Fibroblast of the conjunctiva (primary cell): Measurements from ENCODE around the gene DYNC1I1.

Experiments used
- DNase-seq: peaks from one replicate; pipeline ENCODE4 v3.0.0-alpha.2; 2010; ENCODE audit warnings: low read depth

The DYNC1I1 gene

DNA sequence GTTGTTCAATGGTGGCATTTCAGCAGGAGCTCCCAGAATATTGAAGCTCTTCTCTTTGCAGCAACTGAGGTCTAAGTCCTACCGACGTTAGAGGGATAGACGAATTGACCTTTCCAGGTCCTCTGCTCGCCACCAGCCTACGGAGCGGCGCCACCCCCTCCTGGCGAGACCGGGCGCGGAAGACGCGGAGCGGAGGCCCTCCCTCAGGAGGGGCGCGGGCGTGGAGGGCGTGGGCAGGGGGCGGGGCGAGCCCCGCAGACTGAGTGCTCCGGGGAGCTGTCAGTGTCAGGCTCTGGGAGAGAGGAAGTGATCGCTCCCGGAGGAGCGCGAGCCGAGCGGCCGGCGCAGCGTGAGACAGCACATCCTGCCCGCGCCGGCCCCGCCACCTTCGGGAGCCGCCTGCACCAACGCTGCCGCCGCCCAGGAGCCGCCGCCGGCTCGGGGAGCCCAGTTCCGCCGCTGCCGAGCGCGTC is at the start of gene DYNC1I1:
Gene DYNC1I1, plus strand, starts transcription at position 257 of the 473 bp plus-strand sequence. CDS start 32,176 bp downstream, outside the sequence.
- DNase-seq, result no peak

DNA sequence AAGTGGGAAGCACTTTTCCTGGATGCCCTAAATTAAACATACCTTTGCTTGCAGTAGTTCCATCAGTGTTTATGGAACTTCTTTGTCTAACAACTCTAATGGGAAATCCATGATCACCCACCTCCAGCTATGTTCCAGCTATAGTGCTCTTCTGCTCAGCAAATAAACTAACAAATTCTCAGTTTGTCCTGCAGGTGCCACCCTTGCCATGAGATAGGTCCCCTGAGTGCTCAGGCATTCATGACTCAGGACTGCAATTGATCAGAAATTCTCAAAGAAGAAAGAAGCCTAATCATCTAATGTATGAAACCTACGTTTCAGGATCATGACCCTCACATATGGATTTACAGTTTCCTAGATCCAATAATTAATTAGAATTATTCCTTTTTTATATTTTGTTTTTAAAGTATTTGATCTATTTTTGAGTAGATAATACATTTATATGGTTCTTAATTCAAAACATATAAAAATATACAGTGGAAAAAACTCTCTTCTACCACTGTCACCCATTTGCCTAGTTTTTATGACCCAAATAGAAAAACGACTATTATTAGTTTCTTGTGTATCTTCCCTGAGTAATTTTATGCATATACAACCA is 48.7 kb upstream of the DYNC1I1 start:
- DNase-seq, result no peak

DNA sequence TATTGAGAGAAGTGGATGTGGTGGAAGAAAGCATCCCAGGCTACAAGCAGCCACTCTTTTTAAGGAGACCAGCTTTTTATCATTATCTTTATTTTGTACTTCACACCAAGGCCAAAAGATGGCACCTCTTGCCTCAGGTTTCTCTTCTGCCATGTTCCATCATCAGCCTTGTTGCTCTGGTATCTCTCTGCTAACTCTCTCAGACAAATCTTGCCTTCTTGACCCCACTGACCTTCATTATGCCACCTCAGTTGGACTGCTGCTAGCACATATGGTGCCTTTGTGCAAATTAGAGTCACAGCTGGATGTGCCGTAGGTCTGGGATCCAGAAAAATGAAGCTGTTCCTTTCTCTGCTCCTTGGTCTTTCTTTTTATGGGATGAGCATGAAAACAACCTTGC is 47.1 kb upstream of the DYNC1I1 start:
- DNase-seq, result no peak

DNA sequence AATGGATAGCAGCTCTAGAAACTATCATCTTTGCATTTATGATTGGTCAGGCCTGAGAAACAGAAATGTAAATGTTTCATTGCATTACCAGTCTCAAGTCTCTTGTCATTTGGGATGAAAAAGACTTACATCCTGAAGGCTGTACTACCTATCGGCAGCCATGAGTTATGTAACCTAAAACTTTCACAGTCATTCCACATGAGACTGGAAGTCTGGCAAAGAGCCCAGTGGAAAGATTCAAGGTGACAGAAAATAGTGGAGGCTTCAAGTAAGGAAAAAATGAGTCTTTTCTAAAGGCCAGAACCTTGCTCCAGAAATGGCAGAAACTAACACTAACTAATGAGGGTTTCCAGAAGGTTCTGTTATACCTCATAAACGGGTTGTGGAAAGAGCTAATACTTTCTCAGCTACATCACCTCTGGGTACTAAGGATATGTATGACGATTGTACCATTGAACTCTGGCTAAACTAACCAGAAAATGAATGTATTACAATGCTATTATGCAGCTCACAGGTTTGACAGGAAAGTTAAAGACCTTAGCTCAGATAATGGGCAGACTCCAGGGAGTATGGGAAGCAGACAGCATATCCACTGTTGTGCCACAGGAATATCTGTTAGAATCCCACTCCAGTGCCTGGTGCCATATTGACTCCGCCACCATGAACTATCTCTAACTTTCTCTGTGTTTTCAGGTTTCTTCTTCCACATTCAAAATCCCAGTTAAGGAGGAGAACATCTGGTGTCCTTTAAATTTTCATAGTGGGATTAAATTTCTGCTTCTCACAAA is 41.7 kb upstream of the DYNC1I1 start:
- no peak for DNase-seq

DNA sequence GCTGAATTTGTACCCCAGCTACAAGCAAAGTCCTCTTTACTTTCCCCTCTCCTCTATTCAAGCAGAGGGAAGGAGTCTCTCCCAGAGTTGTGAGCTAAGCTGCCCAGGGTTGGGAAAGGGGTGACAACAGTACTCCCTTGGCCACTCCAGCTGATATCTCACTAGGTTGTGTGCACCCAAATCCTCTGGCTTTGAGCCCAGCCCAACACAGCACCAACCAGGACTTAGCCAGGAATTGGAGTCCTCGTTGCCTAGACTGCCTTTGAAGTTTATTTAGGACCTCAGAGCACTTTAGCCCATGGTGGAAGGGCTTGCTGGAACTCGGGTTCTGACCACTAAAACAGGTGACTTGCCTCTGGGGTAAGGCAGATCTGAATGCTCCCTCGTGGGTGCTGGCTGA is 35.7 kb upstream of the DYNC1I1 start:
- no peak for DNase-seq

DNA sequence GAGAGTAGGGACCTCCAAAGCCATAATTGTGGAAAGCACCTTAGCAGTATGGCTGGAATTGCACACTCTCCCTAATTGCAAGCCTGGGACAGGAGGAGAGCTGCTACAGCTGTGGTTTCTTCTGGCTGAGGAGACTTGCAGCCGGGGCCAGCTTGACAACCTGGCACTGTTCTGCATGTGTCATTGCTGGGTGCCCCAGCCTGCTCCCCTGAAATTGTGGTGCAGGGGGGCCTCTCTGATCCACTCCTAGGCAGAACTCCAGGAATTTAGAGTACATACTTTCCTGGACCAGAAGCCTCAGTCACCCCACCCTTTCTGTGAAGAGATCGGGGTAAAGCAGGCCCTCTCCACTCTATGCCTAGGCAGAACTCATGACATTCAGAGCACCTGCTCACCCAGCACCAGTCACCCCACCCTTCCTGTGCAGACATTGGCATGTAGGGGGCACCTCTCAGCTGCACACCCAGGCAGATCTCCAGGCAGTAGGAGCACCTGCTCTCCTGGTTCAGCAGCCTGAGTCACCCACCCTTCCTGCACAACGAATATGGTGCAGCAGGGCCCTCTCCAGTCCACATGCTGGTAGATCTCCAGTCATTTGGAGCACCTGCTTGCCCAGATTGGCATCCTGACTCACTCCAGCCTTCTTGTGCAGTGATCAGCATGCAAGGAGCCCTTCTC is 34.4 kb upstream of the DYNC1I1 start:
- no peak for DNase-seq

DNA sequence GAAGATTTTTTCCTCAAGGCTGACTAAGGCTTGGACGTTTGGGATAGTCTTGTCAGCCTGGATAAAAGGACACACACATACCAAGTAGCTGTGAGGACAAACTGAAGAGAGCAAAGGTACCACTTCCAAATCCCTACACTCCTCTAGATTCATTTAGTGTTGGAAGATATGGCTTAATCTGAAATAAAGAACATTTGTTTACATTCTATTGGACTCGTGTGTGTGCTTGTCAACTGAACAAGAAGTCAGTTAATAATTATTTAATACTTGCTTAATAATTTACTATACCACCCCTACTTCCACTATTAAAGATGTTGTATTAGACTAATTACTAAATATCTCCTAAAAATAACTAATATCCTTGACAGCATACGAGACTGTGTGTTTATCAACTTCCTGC is 23.3 kb upstream of the DYNC1I1 start:
- no peak for DNase-seq

DNA sequence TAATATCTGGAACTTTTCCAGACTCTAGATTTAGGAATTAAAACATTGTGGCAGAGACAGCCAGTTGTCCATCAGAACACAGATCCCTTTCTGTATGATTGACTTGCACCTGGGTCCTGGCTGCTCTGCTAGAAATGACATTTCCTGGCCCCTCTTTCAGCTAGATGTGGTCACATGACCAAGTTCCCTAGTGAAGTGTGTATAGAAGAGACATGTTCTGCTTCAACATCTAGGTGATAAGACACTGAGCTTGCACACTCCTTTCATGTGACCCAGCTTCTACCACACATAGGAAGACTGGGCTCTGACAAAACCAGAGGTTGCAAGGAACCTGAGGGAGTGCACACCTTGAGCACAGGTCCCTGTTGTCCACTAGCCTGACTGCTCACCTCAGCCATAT is 22.8 kb upstream of the DYNC1I1 start:
- no peak for DNase-seq

DNA sequence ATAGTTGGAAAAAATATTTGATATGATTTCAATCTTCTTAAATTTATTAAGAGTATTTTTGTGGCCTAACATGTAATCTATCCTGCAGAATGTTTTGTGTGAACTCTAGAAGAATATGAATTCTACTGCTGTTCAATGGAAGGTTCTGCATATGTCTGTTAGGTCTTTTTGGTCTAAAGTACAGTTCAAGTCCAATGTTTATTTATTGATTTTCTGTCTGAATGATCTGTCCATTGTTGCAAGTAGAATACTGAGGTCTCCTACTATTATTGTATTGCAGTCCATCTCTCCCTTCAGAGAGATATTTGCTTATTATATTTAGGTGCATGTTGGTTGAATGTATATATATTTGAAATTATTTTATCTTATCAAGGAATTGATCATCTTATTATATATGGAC is 18.9 kb upstream of the DYNC1I1 start:
- no peak for DNase-seq

DNA sequence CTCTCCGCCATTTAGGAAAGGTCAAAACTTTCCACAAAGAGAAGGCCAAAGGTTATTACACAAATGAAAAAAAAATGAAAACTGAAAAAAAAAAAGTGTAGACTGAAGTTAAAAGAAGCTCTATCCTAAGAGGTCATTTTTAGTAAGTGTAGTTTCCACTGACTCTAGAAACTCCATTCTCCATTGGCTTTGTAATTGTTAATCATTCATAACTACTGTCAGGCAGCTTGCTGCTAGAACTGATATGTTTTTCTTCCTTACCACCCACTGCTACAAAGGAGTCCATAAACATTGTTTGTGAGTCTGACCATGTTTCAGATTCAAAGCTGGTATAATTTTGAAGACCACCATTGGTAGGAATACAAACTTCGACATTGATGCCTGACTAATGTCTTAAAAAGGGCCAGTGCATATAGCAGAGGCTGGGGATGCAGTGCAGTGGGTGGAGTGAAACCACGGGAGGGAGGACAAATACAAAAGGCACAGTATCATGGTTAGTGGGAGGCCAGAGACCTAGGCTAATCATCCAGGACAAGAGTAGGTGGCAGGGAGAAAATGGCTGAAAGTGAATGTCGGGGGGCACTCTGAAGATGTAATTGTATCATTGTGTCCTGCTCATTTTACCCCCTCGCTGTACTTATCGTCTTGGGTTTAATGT is 16.9 kb upstream of the DYNC1I1 start:
- DNase-seq, result no peak

DNA sequence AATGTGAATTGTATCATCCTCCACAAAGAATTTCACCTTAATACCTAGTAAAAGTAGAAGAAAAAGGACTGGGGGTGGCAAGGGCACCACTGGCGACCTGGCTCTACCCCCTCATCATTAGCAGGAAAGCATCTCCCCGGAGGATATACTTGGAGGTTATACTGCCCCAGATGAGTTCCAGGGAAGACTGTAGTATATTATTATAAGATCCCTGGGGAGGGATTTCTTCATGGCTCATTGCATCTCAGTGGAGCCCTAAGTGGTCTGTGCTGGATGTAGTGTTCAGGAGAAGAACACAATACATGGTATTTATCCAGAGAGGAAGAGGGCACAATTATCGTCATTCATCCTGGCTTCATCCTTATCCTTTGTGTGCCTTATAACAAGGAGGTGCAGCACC is 14.2 kb upstream of the DYNC1I1 start:
- no peak for DNase-seq

DNA sequence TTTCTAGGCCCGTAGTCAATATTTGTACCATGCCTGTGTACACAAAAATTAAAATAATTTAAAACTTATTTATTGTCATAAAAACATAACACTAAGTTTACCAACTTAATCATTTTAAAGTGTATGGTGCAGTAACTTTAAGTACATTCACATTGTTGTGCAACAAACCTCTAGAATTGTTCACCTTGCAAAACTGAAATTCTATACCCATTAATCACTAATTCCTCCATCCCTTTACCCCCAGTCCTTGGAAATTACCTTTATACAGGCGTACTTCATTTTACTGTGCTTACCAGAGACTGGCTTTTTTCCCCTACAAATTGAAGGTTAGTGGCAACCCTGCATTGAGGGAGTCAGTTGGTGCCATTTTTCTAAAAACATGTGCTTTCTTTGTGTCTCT is 6.3 kb upstream of the DYNC1I1 start:
- DNase-seq, result no peak

DNA sequence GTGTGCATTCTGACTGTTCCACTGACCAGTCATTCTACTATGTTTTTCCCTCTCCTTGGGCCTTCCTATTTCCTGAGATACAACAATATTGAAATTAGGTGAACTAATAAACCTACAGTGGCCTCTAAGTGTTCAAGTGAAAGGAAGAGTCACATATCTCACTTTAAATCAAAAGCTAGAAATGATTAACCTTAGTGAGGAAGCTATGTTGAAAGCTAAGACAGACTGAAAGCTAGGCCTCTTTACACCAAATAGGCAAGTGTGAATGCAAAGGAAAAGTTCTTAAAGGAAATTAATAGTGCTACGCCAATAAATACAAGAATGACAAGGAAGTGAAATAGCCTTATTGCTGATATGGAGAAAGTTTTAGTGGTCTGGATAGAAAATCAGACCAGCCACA is 5.7 kb upstream of the DYNC1I1 start:
- DNase-seq, result no peak

DNA sequence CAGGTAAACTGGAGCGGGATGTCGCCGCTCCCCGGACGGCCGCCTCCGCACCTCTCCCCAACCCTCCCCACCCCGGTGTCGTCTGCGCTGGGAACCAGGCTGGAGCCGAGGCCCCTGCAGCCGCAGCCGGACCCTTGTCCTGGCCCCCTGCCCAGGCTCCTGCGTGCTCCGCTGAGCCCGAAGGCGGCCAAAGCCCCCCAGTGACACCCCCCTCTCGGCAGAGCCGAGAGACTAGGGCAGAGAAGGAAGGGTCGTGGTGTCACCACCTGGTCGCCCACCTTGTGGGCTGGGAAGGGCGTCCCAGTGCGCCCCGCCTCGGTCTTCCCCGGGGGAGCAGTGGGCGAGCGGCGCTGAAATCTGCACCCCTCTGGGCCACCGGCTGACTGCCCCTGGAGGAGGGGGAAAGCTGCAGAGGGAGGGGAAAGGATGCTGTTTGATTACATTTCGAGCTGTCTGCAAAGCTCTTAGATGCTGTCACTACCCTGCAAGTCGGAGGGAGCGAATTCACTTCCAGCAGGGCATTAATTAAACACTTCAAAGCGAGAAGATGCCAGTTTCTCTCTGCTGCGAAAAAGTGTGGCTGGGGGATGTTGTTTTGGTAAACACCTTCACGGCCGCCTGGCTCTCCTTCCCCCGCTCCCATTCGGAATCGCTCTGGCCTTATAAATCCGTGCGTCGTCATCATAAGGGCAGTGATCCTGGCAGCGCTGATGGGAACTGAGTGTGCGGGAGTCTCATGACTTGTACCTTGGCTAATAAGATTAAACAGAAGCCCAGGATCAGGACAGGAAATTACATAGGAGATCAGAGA is 622 bp downstream of the DYNC1I1 start:
- DNase-seq, result no peak

DNA sequence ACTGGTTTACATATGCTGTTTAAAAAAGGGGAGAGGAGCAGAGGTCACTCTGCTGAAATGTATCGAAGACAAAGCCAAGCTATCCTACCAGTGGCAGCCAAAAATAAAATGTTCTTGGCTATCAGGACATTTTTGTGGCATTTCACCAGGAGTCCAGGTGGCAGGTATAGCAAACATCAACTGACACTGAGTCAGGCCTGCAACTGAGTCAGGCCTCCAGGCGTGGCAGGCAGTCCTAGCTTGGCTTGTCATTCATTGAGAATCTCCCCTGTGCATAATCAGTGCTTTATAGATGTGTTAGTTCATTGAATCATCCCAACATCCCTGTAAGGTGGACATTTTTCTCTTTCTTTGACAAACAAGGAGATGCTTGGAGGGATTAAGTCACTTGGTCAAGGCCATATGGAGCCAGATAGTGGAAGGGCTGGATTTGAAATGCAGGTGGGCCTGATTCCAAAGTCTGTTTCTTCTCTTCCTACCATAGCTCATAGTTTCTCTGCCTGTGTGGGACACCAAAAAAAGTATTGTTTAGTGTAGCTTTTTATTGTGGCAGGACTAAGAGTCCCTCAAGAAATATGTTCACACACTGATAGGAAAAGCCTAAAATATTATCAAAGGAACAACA is 4.3 kb downstream of the DYNC1I1 start:
- DNase-seq, result no peak

DNA sequence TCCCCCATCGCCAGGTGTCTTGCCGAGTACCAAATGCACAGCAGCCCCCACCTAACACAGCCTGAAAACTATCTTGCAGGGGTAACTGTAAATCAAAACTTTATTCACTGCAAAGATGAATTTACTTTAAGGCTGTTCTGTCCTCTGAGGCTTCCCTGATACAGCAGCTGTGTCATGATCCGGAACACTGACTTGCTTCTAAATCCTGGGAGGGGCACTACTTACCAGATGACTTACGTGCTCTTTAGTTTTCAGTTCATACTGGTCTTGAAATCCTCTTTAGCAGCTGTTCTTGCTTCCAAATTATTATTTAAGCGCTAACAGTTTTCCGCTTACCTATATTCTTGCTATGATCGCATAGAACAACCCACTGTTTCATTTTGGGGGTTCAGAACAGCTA is 4.9 kb downstream of the DYNC1I1 start:
- no peak for DNase-seq

DNA sequence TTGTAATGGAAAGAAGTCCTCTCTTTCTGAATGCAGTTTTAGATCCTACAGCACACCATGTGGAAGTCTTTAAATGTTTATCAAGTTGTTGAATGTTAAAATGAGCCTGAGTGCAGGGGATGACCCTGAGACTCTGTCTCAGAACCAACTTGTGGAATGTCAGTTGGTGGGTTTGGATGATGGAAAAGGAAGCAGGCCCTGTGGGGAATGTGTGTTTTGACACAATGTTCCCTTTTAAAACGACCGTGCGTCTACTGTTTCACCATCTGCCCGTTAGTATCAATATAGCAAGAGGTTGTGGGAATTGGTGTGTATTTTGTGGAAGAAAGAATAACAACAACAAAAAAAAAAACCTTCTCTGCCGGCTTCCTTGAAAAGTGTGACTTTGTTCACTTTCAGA is 8.3 kb downstream of the DYNC1I1 start:
- DNase-seq, result no peak

DNA sequence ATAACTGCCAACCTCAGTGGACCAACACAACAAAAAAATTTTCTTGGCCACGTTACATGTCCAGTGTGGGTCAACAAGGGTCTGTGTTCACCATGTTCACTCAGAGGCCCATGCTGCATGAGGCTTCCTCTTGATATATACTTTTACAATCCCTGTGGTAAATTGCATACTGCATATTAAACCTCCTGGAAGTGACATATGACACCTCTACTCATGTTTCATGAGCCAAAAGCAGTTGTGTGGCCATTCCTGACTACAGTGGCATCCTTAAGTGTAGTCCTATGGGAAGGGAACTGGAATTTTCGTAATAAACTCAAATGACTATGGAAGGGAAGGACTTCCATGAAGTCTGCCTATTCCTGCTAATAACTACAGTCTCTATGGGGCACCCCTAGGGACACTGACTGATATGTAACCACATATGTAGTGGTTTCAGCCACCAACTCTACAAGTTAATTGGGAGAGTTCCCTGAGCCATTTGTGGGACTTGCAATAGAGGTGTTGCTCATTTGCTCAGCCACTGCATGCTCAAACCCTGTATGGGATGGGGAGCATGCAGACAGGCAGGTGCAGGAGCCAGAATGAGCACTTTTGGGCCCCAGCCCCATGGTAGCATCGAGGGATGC is 9.7 kb downstream of the DYNC1I1 start:
- DNase-seq, result no peak

DNA sequence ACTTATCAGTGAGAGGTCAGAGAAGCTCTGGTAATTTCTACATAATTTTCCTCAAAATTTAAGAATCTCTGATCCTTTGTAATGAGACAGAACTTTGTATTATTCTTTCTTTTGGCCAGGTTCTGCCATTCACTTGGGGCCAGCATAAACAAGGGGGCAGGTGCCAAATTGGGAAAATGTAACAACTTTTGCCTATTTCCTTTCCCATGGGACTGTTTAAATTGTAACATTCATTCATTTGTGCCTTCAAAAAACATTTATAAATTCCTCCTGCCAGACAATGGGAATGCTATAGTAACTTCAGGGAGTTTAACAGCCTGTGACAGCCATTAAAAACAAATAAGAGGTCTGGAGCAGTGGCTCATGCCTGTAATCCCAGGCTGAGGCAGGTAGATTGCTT is 12.4 kb downstream of the DYNC1I1 start:
- DNase-seq, result no peak

DNA sequence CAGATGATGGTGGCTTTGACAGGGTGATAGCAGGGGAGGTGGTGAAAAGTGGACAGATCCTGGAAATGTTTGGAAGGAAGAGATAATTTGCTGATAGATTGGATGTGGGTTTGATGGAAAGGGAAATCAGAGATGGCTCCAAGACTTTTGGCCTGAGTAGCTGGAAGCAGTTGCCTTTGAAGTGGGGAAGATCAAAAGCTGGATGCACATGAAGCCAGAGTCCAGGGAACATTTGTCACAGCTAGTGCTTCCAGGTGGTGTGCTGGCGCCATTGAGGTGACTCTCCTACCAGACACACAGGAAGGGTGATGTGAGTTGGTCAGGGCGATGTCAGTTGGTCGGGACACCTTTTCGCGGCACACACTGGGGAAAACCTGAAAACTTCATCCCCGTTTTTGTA is 15.9 kb downstream of the DYNC1I1 start:
- no peak for DNase-seq

DNA sequence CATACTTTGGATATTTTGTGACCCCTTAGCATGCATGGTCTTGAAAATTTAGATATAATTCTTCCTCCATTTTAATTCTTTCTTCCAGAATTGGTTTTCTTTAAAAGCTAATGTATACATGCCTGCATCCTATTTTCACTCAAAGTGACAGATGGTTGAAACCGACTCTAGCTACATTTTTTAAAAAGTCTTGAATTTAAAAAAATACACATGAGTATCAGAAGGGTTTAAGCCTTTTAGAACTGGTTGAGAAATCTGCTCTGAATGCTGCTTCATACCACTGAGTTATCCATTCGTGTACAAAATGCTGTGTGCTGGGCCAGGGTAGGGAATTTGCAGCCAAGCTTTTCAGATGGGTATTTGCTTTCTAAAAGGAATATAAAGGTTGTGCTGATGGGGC is 16.5 kb downstream of the DYNC1I1 start:
- DNase-seq, result no peak
